Pancreas (tissue), 10 donors: ENCODE data around the gene MYPOP. TPM values are rescaled to one million over a fixed set of nuclear protein-coding genes. Genes with fewer than 3 reads are reported as not detected.

Experiments
- ATAC-seq, 4 donors: fragments of 200-7000 bp; cut with Tn5 transposase; one replicate each; pipeline versions ENCODE4 v1.8.0 to v1.9.1; 2020; ENCODE audit warnings: mild to moderate bottlenecking in 4 of 4, moderate library complexity in 4 of 4
- DNase-seq, 6 donors: peaks; one replicate each; pipeline ENCODE4 v3.0.0-alpha.2; 2020
- FAIRE-seq: peaks from 2 replicates; lab custom pipeline; 2012; peaks lifted over from hg19 to GRCh38; lab: Jason Lieb, UNC
- H3K27ac ChIP-seq, 4 donors: fragments of 200-600 bp; sonication (generic); 1 replicate in 3 of 4; 2 replicates in 1 of 4; pipeline versions ENCODE4 v1.5.0 to v1.8.0; 2020
- H3K27me3 ChIP-seq, 4 donors: fragments of 200-600 bp; one replicate each; pipeline ENCODE4 v1.8.0; 2021
- H3K36me3 ChIP-seq, 3 donors: fragments of 200-600 bp; sonication (generic) in 1 of 3; one replicate each; pipeline versions ENCODE4 v1.5.0 to v1.8.0; 2020 to 2021
- H3K4me1 ChIP-seq, 3 donors: fragments of 200-600 bp; one replicate each; pipeline ENCODE4 v1.8.0; 2021
- H3K4me3 ChIP-seq, 4 donors: fragments of 200-600 bp; sonication (generic) in 2 of 4; one replicate each; pipeline versions ENCODE4 v1.5.0 to v1.8.0; 2020 to 2021
- H3K9me3 ChIP-seq, 4 donors: fragments of 200-600 bp; one replicate each; pipeline ENCODE4 v1.8.0; 2021
- WGBS, 2 donors: extraction: QIAGEN DNeasy Blood & Tissue Kit; methylation state at CpG; one replicate each; pipeline ENCODE4 v1.1.7; 2013; 5-methylcytosine and 5-hydroxymethylcytosine counted together
- intact Hi-C, 3 donors: fragments of 100-400 bp; cut with DNase I; formaldehyde crosslinking; loops; one replicate each; pipeline versions ENCODE4 v1.11.1 to v1.14.2; 2022
- polyA plus RNA-seq, 2 donors: library from polyadenylated mRNA; stranded (reverse); fragments of 200-250 nt; gene quantifications; one replicate each; pipeline ENCODE4 v1.2.3, GENCODE V29; 2013
- total RNA-seq, 6 donors: library from RNA; stranded (reverse); fragmentation: NEBNext Ultra II Directional in 4 of 6; extraction: Animal tissue kit (Norgen Biotek cat#: 25700) in 4 of 6; gene quantifications; one replicate each; pipeline versions ENCODE4 v1.2.1 to v1.2.4, GENCODE V29; 2021 to 2023
- TF ChIP-seq, protein P1 (sequence below), 4 donors: fragments of 200-600 bp; sonication (generic) in 3 of 4; IDR thresholded peaks; one replicate each; pipeline versions ENCODE4 v1.5.0 to v1.8.0; 2021; ENCODE audit warnings: antibody characterized with exemption in 4 of 4
- donor health status: healthy with polysubstance abuse.
- donor health status: DM: no; HTN: no; CAD: no; lungs with moderate emphysema.
- donor health status: DM: no; HTN: no; CAD: no.
- donor health status: control.
- donor health status: control.
- donor health status: Bipolar disorder and iron deficiency.
- donor health status: DM: yes; HTN: yes; CAD: no.
- donor health status: DM: no; HTN: no; CAD: no.
- donor health status: DM: no; HTN: no; CAD: no.
- donor health status: DM: yes; HTN: yes; CAD: no.

The MYPOP gene
- total and polyA plus RNA-seq, 8 donors = 3.6 to 6.9 (median 4.7) TPM

DNA sequence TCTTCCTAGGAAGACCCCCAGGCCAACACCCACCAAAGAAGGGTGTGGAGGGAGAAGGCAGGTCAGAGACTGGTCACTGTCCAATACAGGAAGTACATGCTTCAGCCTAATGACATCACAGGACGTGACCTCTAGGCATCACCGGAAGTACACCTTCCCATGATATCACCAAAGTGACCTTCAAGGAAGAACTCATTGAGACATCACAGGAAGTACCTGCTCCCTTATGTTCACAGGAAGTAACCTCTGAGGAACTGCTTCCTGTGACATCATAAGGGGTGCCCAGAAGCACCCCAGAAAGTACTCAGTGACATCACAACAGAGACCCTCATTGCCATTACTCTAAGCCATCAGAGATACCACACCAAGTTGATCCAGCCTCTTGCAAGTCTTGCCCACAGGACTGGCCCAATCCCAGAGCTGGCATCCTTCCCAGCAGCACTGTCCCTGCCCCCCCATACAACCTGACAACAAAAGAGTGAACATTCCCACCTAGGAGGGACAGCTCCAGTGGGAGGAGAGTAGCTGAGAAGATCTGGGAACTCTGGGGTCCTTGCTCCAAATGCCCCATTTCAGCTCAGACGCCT lies 36.4 kb upstream of the MYPOP start:
- Histone ChIP-seq H3K27ac (no peak overlapping the region), H3K27me3 (peaks cover 0 to 5% (median 0%) of the 10 kb centered on the region in 4 donors), H3K9me3 (no peaks in the 10 kb centered on the region), H3K4me3 (no peak overlapping the region), H3K4me1 (no peaks in the 10 kb centered on the region), H3K36me3 (no peaks in the 10 kb centered on the region)
- ATAC-seq (no peak), FAIRE-seq (no peak), DNase-seq (no peak)
- TF ChIP-seq, protein P1, sequence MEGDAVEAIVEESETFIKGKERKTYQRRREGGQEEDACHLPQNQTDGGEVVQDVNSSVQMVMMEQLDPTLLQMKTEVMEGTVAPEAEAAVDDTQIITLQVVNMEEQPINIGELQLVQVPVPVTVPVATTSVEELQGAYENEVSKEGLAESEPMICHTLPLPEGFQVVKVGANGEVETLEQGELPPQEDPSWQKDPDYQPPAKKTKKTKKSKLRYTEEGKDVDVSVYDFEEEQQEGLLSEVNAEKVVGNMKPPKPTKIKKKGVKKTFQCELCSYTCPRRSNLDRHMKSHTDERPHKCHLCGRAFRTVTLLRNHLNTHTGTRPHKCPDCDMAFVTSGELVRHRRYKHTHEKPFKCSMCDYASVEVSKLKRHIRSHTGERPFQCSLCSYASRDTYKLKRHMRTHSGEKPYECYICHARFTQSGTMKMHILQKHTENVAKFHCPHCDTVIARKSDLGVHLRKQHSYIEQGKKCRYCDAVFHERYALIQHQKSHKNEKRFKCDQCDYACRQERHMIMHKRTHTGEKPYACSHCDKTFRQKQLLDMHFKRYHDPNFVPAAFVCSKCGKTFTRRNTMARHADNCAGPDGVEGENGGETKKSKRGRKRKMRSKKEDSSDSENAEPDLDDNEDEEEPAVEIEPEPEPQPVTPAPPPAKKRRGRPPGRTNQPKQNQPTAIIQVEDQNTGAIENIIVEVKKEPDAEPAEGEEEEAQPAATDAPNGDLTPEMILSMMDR (IDR thresholded peaks at IDR 0.05) = no peak
- WGBS, 2 donors = 75 to 84% methylated on average over 3 of the region's 3 CpGs
- intact Hi-C loops = no loop called here

- TF ChIP-seq, protein P1 (IDR thresholded peaks at IDR 0.05) = no peak
- no peaks in the 10 kb centered on the region for H3K4me1 ChIP-seq
- intact Hi-C loops = no loop called here
- no peaks in the 10 kb centered on the region for H3K36me3 ChIP-seq
- H3K4me3 ChIP-seq = no peak overlapping the region
- H3K9me3 ChIP-seq = no peaks in the 10 kb centered on the region
- DNase-seq (no peak), FAIRE-seq (no peak), ATAC-seq (no peak)
- no peak overlapping the region for H3K27ac ChIP-seq
- H3K27me3 ChIP-seq = peaks cover 0 to 5% (median 0%) of the 10 kb centered on the region in 4 donors
- 42 to 49% methylated on average over 19 of the region's 19 CpGs for WGBS, 2 donors
Observed at GRCh38 chr19:45935267-45935666, 32.9 kb upstream of the MYPOP start.

GRCh38 chr19:45934551-45935230 lies 32.3 kb upstream of the MYPOP start:
- DNase-seq = no peak
- Histone ChIP-seq H3K9me3 (no peaks in the 10 kb centered on the region), H3K27ac (no peak overlapping the region), H3K4me1 (no peaks in the 10 kb centered on the region), H3K4me3 (no peak overlapping the region), H3K36me3 (no peaks in the 10 kb centered on the region), H3K27me3 (peaks cover 0 to 5% (median 0%) of the 10 kb centered on the region in 4 donors)
- FAIRE-seq = no peak
- TF ChIP-seq, protein P1 (IDR thresholded peaks at IDR 0.05) = no peak
- WGBS, 2 donors = 14 to 18% methylated on average over 18 to 19 of the region's 19 CpGs
- no peak for ATAC-seq
- intact Hi-C loops = no loop called here

GRCh38 chr19:45933759-45934158 lies 31.3 kb upstream of the MYPOP start:
- WGBS, 2 donors = 49 to 56% methylated on average over 9 of the region's 9 CpGs
- FAIRE-seq = no peak

More at GRCh38 chr19:45933759-45934158, 31.3 kb upstream of the MYPOP start:
- Histone ChIP-seq H3K27me3 (peaks cover 0 to 5% (median 0%) of the 10 kb centered on the region in 4 donors), H3K4me1 (no peaks in the 10 kb centered on the region), H3K9me3 (no peaks in the 10 kb centered on the region), H3K36me3 (no peaks in the 10 kb centered on the region), H3K4me3 (no peak overlapping the region), H3K27ac (no peak overlapping the region)
- intact Hi-C loops = no loop called here
- ATAC-seq = no peak
- DNase-seq = no peak
- TF ChIP-seq, protein P1 (IDR thresholded peaks at IDR 0.05) = no peak
